Esophagus squamous epithelium (tissue), 4 donors: ENCODE results near the gene REPS2.

Source experiments
- CTCF ChIP-seq, 6 experiments: fragments of 450-650 bp in 4 of 6; fragments of 200-600 bp in 2 of 6; sonication (generic) in 2 of 6; IDR thresholded peaks; one replicate each; pipeline ENCODE4 v1.5.1; 2016 to 2019; ENCODE audit warnings: antibody characterized with exemption in 6 of 6, mild to moderate bottlenecking in 4 of 6, moderate library complexity in 4 of 6
- POLR2A ChIP-seq, 4 donors: fragments of 450-650 bp; IDR thresholded peaks; one replicate each; pipeline ENCODE4 v1.6.1; 2017; ENCODE audit warnings: antibody characterized with exemption in 4 of 4, mild to moderate bottlenecking in 4 of 4, moderate library complexity in 3 of 4

GRCh38 chrX:16914058-16914457 is 32.4 kb upstream of the REPS2 start:
- TF ChIP-seq CTCF (IDR thresholded peaks at IDR 0.05) = no peak
- no peak for TF ChIP-seq POLR2A (IDR thresholded peaks at IDR 0.05)
